Activated T-cell treated with anti-CD3 and anti-CD28 coated beads, Interleukin-2, amount 50 U/mL, for 1 hour (primary cell): ENCODE data around the gene NACC2.

Experiments
- DNase-seq: peaks from one replicate; pipeline ENCODE4 v3.0.0-alpha.2; 2020

Gene NACC2

DNA sequence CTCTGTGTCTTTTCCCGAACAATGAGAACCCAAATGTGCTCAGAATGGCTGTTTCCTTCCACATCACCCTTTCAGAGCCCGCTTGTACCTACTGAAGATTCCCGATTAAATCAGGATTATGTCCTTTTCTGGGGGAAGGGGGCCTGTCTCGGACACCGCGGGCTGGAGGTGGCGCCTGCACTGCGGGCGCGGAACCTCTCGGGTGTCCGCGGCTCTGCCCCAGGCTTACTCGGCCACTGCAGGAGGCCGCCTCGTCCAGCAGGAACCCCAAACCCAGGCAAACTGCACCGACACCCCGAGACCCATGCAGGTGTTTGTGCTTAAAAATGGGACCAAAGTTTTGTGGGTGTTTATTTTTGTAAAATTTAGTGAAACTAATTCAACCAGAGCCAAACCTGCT lies 32.2 kb upstream of the NACC2 start:
- no peak for DNase-seq

DNA sequence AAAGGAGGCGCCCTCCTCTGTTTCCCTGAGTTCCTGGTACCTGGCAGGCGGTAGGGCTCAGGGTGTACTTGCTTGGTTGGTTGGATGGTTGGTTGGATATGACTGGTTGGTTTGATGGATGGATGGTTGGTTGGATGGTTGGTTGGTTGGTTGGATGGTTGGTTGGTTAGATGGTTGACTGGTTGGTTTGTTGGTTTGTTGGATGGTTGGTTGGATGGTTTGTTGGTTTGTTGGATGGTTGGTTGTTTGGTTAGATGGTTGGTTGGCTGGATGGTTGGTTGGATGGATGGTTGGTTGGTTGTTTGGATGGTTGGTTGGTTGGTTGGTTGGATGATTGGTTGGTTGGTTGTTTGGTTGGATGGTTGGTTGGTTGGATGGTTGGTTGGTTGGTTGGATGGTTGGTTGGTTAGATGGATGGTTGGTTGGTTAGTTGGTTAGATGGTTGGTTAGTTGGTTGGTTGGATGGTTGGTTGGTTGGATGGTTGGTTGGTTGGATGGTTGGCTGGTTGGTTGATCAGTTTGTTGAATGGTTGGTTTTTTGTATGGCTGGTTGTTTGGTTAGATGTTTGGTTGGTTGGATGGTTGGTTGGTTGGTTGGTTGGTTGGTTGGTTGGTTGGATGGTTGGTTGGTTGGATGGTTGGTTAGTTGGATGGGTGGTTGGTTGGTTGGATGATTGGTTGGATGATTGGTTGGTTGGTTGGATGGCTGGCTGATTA lies 30.0 kb upstream of the NACC2 start:
- no peak for DNase-seq

DNA sequence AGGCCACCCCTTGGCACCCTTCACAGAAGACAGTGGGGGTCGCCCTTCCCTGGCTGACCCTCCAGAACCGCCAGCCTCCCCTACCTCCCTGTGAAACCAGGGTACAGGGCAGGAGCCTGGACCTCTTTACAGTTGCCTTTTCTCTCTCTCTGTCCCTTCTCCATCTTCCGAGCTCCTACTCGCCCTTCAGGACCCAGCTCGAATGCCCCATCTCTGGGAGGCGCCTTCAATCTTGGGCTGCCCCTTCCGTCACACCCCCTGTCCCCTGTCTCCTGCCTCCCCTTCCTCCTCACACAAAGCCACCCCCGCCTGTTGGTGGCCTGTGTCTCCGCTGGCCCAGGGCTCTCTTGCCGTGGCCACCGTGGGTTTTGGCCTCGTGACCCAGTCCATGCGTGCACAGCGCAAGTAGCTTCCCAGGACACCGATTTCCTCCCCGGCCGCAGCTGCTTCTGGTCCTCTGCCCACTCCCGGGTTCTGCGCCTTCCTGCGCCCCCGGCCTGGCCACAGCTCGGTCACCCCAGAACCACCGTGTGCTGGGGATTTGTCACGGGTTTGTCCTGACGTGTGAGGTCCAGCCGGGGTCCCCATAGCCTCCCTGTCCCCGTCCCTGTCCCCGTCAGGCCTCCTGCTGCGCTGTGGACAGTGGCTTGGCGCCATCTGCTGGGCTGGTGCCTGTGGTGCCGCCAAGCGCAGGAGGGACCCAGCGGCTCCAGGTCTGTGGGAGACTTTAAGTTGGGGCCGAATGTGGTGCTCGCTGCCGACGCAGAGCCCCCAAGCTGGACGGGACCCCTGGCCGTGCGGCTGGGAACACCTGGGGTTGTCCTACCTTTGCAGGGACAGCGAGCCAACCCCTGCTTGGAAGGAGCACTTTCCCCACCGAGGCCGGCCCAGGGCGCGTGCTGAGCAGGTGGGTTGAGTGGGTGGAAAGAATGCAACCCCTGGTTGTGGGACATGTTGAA lies 27.6 kb upstream of the NACC2 start:
- DNase-seq: peak; percentile 84

DNA sequence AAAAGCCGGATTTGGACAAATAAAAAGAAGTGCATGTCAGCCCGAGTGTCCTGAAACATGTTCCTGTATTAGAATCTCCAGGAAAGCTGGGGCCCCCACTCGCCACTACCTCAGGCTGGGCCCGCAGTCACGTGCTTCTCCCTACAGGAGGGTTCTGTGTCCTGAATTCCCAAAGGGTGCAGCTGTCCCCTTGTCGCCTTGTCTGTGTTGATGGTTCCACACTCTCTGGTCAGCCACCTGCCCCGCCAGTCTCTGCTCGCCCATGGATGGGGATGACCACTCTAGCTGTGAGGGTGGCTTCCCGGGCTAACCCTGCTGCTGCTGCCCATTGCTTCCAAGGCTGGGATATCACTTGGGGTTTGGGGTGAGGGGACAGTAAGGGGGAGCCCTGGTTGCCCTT lies 26.7 kb upstream of the NACC2 start:
- DNase-seq: no peak

DNA sequence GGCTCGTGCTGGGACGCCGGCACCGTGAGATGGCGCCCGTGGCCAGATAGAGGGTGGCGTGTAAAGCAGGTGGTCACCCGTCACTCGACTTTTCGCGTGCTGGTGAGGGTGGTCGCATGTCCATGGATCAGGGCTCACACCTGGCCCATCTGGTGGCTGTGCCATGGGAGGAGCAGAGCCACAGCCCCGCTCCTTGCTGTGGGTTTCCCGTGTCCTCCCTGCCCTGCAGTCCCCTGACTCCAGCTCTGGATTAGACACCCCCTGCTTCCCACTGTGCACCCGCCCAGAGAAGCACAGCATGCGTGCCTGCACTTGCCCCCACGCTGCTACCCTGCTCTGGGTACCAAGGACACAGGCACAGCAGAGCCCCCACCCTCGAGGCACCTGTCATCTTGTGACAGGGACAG lies 25.4 kb upstream of the NACC2 start:
- DNase-seq: no peak

DNA sequence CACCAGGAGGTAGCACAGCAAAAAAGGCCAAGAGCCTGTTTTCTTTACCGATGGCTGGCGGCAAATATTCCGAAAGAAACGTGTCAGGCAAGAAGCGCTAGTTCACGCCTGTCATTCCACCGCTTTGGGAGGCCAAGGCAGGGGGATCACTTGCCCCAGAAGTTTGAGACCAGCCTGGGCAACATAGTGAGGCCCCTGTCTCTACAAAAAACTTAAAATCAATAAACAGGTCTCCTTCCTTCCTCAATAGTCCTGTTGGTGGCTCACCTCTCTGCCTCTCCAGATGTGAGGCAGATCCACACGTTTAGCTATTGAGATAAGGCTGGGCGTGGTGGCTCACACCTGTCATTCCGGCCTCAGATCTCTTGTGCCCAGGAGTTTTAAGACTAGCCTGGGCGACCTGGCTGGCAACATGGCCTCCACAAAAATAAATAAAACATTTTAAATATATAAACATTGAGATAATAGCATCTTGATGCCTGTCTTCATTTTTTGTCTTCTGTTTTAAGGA lies 24.8 kb upstream of the NACC2 start:
- no peak for DNase-seq

DNA sequence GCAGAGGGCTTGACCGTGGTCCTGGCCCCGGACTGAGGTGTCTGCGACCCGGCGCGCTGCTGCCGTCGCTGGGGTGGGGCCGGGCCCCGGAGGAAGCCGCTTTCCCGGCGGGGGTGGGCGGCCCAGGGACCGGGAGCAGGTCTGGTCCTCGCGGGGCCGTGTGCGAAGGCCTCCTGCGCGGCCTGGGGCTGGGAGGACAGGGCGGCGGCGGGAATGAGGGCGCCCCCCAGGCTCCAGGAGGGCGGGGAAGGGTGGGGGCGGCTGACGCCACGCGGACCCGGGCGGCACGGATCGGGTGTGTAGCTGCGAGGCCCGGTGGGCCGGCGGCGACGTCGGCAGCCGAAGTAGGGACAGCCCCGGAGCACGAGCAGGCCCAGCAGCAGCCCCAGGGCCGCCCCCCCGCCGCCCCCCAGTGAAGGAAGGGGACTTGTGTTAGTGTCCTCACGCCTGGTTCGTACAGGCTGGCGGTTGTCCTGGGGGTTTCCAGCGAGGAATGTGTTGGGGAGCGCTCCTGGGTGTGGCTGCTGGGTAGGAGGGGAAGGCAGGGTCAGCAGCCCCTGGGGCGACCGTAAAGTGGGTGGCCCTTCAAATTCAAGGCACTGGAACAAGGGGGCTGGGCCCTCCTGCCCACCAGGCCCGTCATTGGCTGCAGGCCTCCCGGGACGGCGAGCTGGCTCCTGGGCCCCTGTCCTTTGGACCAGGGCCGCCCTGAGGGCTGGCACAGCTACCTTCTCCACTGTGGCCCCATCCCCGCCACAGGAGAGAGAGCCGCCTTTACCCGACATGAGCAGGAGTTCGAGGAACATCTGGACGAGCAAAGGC lies 24.2 kb upstream of the NACC2 start:
- DNase-seq: no peak

DNA sequence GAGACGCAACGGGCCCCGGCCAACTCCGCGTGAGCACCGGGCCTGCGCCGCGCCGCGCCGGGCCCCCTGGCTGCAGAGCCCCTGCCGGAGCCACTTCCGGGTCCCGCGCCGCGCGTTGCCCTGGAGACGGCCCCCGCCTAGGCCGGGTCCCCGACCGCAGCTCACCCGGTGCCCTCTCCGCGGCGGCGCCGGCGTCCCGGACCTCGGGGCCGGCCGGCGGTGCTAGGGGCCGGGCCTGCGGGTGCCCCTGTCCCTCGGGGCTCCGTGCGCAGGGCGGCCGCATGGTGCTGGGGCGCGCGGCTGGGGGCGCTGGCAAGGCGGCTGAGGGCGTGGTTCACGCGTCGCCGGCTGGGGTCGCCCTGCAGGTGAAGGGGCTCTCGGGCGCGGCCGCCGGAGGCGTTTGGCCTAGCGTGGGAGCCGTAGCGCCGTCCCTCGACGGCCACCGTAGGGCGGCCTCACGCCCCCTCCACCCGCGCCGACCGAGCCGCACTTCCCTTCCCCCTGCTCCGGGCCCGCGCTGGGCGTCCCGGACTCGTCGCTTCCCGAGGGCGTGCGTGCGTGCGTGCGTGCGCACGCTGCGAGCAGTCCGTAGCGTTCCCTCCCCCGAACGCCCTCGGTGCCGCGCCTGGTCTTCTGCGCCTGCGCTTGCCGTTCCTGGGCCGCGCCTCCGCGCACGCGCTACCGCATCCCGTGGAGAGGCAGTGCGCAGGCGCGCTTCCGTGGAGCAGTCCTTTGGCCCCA lies 23.4 kb upstream of the NACC2 start, which contains the start of gene TMEM250:
TSS of gene TMEM250 (minus strand) at position 556 of the 741 bp plus-strand sequence. CDS start 1,975 bp downstream, outside the sequence.
- DNase-seq: peak; percentile 96

DNA sequence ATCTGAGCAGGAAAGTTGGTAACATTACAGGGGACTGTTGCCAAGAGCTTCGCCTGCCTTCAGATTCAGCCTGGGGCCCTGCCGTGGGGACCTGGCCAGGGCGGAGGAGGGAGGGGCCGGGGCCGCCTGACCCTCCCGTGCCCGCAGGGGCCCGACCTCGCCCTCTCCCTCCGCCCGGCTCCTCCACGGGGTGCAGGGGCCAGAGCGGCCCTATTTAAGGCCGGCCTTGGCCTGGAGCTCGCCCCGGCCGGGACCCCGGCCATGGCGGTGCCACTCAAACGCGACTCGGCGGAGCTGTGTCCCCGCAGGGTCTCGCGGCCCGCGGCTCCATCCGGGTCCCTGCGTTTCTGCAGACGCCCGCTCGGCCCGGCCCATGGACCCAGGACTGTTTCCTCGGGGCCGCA lies 22.8 kb upstream of the NACC2 start:
- DNase-seq: no peak

DNA sequence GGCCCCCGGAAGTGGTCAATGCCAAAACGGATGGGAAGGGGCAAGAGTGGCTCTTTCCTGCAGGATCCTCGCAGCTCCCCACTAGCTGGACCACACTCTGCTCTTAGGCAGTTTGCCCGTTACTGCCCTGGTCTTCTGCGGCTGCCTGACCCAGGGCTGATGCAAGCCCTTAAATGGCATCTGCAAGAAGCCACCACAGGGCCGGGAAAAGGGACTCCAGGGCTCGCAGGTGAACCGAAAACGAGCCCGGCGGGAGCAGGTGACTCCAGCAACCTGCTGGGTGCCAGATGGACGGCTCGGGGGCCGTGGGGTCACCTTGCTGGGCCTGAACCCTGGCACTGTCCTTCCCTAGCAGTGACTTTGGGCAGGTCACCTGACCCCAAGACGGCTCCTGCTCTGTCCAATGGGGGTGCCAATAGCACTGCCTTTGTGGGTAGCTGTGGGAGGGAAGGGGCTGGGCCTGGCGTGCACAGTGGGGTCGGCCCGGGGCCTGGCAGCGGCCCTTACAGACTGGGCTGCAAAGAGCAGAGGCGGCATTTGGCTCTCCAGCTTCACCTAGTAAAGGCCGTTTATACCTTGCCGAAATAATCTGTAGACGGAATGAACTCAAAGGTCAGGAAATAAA lies 22.3 kb upstream of the NACC2 start:
- DNase-seq: no peak

DNA sequence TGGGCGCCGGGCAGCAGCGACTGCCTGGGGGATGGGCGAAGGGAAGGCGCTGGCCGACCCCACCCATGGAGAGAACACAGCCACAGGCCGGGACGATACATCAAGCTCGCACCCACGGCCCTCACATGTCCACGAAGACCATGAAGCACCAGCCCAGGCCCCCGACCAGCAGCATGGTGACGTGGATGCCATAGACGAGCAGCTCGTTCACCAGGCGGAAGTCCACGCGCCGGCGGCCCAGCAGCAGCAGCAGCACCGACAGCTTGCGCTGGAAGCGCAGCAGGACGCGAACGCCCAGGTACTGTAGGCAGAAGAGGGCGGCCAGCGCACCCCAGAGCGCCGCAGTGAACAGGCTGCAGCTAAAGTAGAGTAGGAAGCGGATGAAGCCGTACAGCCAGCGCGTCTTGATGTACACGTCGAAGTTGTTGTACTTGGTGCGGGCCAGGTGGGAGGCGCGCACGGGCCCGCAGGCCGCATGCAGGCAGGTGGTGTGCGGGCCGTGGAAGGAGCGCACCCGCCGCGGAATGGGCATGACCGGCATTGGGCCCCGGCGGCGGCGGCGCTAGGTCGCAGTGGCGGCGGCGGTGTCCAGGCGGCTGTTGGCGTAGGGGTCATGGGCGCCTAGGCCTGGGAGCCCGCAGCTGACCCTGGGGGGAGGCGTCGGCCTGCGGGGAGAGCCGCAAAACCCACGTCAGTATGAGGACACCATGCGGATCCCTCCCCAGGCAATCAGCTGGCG lies 21.4 kb upstream of the NACC2 start:
- DNase-seq: no peak

DNA sequence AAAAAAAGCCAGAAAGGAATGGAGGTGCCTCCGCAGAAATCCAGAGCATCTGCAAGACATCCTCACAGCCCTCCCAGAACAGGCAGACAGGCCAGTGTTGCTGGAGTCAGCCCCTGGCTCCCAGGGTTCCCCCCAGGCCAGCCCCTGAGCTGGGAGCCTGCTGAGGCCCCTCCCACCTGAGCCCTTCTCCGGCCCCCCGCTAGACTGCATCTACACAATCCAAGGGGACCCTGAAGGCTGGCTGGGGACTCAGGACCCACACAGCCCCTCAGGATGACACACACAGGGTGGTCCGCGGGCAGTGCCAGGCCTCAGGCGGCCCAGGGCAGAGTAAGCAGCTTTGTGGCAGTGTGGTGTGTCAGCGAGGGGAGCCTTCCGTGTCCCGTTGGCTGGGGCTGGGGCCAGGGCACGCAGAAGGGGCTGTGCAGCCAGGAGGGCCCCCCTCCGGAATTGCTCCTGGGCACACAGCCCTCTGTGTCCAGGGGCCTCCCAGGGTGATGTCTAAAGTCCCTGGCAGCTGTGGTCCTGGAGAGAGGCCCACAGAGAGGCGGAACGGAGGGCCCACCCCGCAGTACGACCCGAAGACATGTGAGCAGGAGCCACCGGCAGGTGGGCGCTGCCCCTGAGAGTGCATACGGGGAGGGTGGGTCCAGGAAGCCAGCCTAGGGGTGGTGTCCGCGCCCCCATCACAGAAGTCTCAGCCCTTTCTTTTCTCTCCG lies 20.7 kb upstream of the NACC2 start:
- no peak for DNase-seq

DNA sequence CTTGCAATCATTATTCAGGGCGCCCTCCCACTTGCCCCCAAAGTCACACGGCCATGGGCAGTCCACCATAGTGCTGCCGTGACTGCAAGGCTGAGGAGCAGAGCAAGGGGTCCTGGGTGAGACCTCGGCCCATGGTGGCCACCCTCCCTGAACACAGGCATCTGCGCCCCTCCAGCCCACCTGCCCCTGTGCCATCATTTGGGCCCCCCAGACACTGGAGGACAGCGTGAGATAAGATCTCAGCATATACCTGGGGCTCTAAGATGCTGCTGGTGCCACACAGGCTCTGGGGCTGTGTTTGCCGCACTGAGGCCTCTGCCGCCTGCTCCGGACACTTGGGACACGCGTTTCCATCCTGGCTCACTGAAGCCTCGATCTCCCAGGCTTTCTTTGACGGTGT lies 20.1 kb upstream of the NACC2 start:
- DNase-seq: no peak

DNA sequence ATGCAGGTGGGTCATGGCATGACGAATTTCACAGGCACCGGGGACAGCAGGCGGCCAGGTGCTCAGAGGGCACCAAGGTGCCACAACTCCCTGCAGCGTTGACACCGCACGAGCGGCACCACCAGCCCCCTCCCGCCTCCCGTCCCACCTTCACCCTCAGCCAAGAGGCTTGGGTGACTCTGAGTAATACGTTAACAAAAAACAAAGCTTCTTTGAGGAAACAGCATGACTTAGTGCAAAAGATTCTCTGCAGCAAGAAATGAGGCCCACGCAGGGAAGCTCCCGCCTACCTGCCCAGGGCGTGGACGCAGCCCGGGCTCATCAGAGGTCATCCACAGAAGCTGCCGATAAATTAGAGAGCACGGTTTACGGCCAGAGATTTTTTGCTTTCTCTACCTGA lies 19.5 kb upstream of the NACC2 start:
- DNase-seq: no peak

DNA sequence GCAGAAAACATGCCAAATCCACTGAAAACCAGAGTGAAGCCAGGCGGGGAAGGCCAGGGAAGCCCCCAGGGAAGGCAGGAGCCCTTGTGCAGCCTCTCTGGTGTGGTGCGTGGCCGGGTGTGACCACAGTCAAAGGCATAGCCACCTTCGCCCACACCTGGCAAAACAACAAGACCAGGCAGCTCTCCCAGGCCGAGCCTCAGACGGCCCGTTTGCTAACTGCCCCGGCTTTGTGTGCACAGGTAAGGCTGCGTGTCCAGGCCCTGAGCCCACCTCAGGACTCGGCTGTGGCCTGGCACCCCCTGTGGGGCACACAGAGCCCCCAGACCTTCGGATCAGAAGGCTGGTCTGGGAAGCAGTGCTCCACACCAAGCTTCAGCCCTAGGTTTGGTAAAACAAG lies 17.5 kb upstream of the NACC2 start:
- no peak for DNase-seq

DNA sequence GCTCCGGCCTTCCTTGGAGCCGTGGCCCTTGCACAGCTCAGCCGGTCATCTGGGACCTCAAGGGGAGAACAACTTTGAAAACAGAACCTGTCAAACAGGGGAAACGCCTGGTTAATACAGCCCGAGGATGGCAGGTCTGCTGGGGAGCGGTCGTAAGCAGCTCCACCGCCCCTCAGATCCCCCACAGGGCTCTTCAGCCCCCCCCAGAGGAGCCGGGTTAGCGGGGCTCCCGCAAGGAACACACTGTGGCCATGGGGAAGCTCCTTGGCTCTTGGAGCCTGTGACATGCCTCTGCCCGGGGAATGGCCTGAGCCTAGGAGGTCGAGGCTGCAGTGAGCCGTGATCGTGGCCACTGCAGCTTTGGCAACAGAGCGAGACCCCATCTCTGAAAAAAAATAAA lies 16.8 kb upstream of the NACC2 start:
- DNase-seq: no peak

DNA sequence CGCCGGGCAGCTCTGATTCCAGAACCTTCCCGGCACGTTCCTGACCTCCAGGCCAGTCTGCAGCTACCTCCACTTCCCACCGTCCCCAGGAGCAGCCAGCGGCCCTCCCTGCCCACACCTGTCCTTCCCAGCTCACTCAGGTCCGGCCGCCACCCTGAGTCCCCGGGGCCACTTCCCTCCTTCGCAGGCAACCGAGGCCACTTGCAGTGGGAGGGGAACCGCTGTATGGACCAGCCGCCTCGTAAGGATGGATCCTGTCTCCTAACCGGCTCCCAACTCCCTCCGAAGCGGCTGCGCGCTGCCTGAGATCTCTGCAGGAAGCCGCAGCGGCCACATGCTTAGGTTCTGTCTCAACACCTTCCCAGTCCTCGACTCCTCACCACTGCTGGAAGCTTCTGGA lies 16.1 kb upstream of the NACC2 start:
- DNase-seq: no peak

DNA sequence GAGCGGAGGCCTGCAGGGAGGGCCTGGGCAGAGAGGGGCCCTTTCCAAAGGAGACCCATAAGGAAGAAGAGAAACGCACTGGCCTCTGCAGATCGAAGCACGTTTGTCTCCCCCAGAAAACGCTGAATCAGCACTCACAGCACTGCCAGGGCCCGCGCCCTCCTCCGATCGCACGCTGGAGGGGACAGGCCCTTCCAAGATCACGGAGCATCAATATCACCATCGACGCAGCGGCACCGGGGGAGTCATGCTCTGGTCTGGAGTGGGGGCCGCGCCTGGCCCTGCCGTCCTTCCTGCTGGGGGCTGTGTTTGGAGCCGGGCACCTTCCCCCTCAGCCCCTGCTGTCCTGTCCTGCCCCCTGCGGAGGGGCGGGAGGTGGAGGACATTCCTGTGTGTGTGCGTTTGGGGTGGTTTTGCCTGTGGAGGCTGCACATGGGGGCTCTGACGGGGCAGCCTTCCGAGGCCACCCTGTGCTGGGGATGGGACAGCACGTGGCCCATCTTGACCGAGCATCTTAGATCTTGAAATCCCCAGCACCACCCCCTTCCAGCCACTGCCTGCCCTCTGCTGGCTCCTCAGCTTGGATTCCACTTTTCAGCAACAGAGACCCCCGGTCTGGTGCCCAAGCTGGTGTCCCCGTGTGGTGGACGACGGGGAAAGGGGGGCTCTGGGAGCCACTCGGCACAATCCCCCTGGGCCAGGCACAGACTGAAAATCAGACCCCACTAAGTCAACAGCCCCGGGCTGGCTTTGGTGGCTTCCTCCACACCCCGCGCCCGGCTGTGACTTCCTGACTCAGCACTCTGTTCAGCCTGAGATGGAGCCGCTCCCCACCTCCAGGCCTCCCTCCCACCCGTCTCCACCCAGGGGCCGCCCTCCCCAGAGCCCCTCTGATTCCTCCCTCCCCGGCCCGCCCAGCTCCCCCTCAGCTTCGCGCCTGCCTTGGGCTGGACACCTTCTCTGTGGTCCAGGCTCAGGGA lies 15.3 kb upstream of the NACC2 start:
- DNase-seq: no peak
